Activated CD4-positive, alpha-beta T cell treated with anti-CD3 and anti-CD28 coated beads for 36 hours (primary cell): ENCODE results near the gene HSD17B14. TPM values are rescaled to one million over a fixed set of nuclear protein-coding genes. Genes with fewer than 3 reads are reported as not detected.

Experiments
- ATAC-seq: fragments of 200-7000 bp; cut with Tn5 transposase; one replicate; pipeline ENCODE4 v1.10.0; 2021; ENCODE audit warnings: mild to moderate bottlenecking, moderate library complexity
- CTCF ChIA-PET: fragments of 350-600 bp; sonication (Branson Sonifier 250); formaldehyde crosslinking; loops from one replicate; lab custom pipeline; 2021; ENCODE audit warnings: antibody characterized with exemption; lab: Charles Lee
- POLR2A ChIA-PET: fragments of 350-600 bp; sonication (Branson Sonifier 250); formaldehyde crosslinking; loops from one replicate; lab custom pipeline; 2021; ENCODE audit warnings: antibody characterized with exemption, inconsistent platforms; lab: Charles Lee
- DNase-seq: peaks from one replicate; pipeline ENCODE4 v3.0.0-alpha.2; 2020
- H3K27ac Mint-ChIP-seq: one replicate; pipeline ENCODE4 v1.8.0; 2021; ENCODE audit warnings: mixed read lengths
- H3K27me3 Mint-ChIP-seq: one replicate; pipeline ENCODE4 v1.8.0; 2021; ENCODE audit warnings: mixed read lengths
- H3K36me3 Mint-ChIP-seq: one replicate; pipeline ENCODE4 v1.8.0; 2021; ENCODE audit warnings: low read depth, mixed read lengths
- H3K4me1 Mint-ChIP-seq: one replicate; pipeline ENCODE4 v1.8.0; 2021; ENCODE audit warnings: mixed read lengths
- H3K4me3 Mint-ChIP-seq: one replicate; pipeline ENCODE4 v1.8.0; 2021; ENCODE audit warnings: mild to moderate bottlenecking, moderate library complexity, mixed read lengths
- H3K9me3 Mint-ChIP-seq: one replicate; pipeline ENCODE4 v1.8.0; 2021; ENCODE audit warnings: low read depth, mixed read lengths
- intact Hi-C, 2 experiments: fragments of 100-400 bp; cut with DNase I in 1 of 2; cut with micrococcal nuclease in 1 of 2; formaldehyde crosslinking; loops; one replicate each; pipeline versions ENCODE4 v1.14.2 to v1.15.1; 2022 to 2024; cut with DNase I, micrococcal nuclease
- total RNA-seq, 2 experiments: library from RNA; stranded (reverse); gene quantifications; one replicate each; pipeline ENCODE4 v1.2.3, GENCODE V29; 2021

Gene HSD17B14
- total RNA-seq, 2 experiments from 2014 or later, result 0.21 to 0.83 TPM

- Mint-ChIP-seq H3K27me3 (no peaks in the 10 kb centered on the region), H3K9me3 (no peaks in the 10 kb centered on the region), H3K4me1 (peaks cover 7% of the 10 kb centered on the region), H3K4me3 (no peak overlapping the region), H3K36me3 (peaks cover 1% of the 10 kb centered on the region), H3K27ac (no peak overlapping the region)
- CTCF ChIA-PET, result interaction anchor here (0.6 kb wide), 2 partner anchors 22 to 648 kb away, joined by 3 to 4 read pairs; no protein-coding TSS in a partner anchor
- ATAC-seq (no peak), DNase-seq (no peak)
- POLR2A ChIA-PET, result interaction anchor here (0.6 kb wide), 1 partner anchor 85 kb away, joined by 4 read pairs; no protein-coding TSS in a partner anchor
- intact Hi-C loops, result no loop called here
Observed at GRCh38 chr19:48867123-48867745, 30.9 kb upstream of the HSD17B14 start.

- DNase-seq, result no peak
- intact Hi-C loops, result no loop called here
- Mint-ChIP-seq H3K27me3 (no peaks in the 10 kb centered on the region), H3K4me3 (no peak overlapping the region), H3K9me3 (no peaks in the 10 kb centered on the region), H3K27ac (no peak overlapping the region), H3K4me1 (peaks cover 4% of the 10 kb centered on the region), H3K36me3 (no peaks in the 10 kb centered on the region)
- ChIA-PET CTCF (interaction anchor here (0.6 to 0.8 kb wide), 3 partner anchors 22 to 648 kb away, joined by 3 to 4 read pairs (median 3); no protein-coding TSS in a partner anchor), POLR2A (interaction anchor here (0.6 kb wide), 1 partner anchor 86 kb away, joined by 4 read pairs; no protein-coding TSS in a partner anchor)
- no peak for ATAC-seq
Observed at GRCh38 chr19:48866692-48867091, 30.4 kb upstream of the HSD17B14 start.

DNA sequence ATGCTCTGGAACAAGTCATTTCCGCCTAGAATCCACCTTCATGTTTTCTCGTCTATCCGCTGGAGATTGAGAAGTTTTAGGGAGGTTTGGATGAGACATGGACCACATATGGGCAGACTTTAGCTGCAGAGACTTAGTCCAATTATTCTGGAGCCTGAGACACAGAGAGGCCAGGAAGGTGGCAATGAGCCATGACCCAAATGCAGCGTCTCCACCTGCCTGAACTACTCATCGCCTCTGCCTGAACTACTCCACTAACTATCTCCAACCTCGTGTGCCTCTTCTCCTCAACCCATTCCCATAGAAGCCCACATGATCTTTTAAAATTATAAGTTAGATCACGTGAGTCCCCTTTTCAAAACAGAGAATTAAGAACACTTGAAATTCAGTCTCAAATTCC lies 26.5 kb upstream of the HSD17B14 start:
- Mint-ChIP-seq H3K36me3 (no peaks in the 10 kb centered on the region), H3K27me3 (no peaks in the 10 kb centered on the region), H3K9me3 (no peaks in the 10 kb centered on the region), H3K27ac (no peak overlapping the region), H3K4me1 (peaks cover 7% of the 10 kb centered on the region), H3K4me3 (no peak overlapping the region)
- ChIA-PET POLR2A (interaction anchor here (0.6 to 0.7 kb wide), 2 partner anchors 158 to 1033 kb away, joined by 3 to 4 read pairs; no protein-coding TSS in a partner anchor), CTCF (no interaction called here)
- intact Hi-C loops, result no loop called here
- ATAC-seq (no peak), DNase-seq (no peak)

GRCh38 chr19:48861313-48861712 lies 25.0 kb upstream of the HSD17B14 start:
- no peak for ATAC-seq
- POLR2A ChIA-PET, result interaction anchor here (0.9 to 1.1 kb wide), 2 partner anchors 11 to 72 kb away, joined by 3 read pairs; partner anchors contain the start of gene PPP1R15A
- intact Hi-C loops, result no loop called here
- no peak for DNase-seq
- CTCF ChIA-PET, result interaction anchor here (0.9 kb wide), 2 partner anchors 11 to 13 kb away, joined by 3 read pairs; no protein-coding TSS in a partner anchor
- Mint-ChIP-seq H3K9me3 (no peaks in the 10 kb centered on the region), H3K27ac (no peak overlapping the region), H3K27me3 (no peaks in the 10 kb centered on the region), H3K4me1 (peaks cover 7% of the 10 kb centered on the region), H3K36me3 (no peaks in the 10 kb centered on the region), H3K4me3 (no peak overlapping the region)

- Mint-ChIP-seq H3K27ac (no peak overlapping the region), H3K36me3 (no peaks in the 10 kb centered on the region), H3K4me3 (peak overlapping the region; percentile 94), H3K9me3 (no peaks in the 10 kb centered on the region), H3K27me3 (no peaks in the 10 kb centered on the region), H3K4me1 (peaks cover 7% of the 10 kb centered on the region)
- DNase-seq, result peak; percentile 58
- CTCF ChIA-PET, result interaction anchor here (0.7 kb wide), 1 partner anchor 225 kb away, joined by 3 read pairs; no protein-coding TSS in a partner anchor
- peak; percentile 28 for ATAC-seq
- POLR2A ChIA-PET, result no interaction called here
- intact Hi-C loops, result loop anchor here (1.0 to 2.0 kb wide), 6 partner anchors 12 to 133 kb away; partner anchors contain the start of genes NUCB1 (in 2 of the 2), PPP1R15A (in 2 of the 2), BCAT2 (in 1 of the 2) and FTL (in 1 of the 2)
Observed at GRCh38 chr19:48859711-48860572, 23.7 kb upstream of the HSD17B14 start.

GRCh38 chr19:48858984-48859710 lies 22.9 kb upstream of the HSD17B14 start:
- no peaks in the 10 kb centered on the region for H3K27me3 Mint-ChIP-seq
- ChIA-PET CTCF (interaction anchor here (0.7 to 1.5 kb wide), 2 partner anchors 18 to 225 kb away, joined by 3 to 6 read pairs; no protein-coding TSS in a partner anchor), POLR2A (interaction anchor here (1.0 to 1.2 kb wide), 2 partner anchors 13 to 15 kb away, joined by 3 to 4 read pairs; partner anchors contain the start of gene PPP1R15A)
- DNase-seq (peak; percentile 92), ATAC-seq (peak; percentile 92)
- H3K9me3 Mint-ChIP-seq, result no peaks in the 10 kb centered on the region
- no peaks in the 10 kb centered on the region for H3K36me3 Mint-ChIP-seq
- intact Hi-C loops, result loop anchor here (1.0 to 2.0 kb wide), 8 partner anchors 13 to 134 kb away; partner anchors contain the start of genes NUCB1 (in 2 of the 2), PPP1R15A (in 2 of the 2), BAX (in 1 of the 2) and BCAT2 (in 1 of the 2)
- H3K27ac Mint-ChIP-seq, result peak overlapping the region; percentile 93
- H3K4me1 Mint-ChIP-seq, result peaks cover 7% of the 10 kb centered on the region
- peak overlapping the region; percentile 94 for H3K4me3 Mint-ChIP-seq

DNA sequence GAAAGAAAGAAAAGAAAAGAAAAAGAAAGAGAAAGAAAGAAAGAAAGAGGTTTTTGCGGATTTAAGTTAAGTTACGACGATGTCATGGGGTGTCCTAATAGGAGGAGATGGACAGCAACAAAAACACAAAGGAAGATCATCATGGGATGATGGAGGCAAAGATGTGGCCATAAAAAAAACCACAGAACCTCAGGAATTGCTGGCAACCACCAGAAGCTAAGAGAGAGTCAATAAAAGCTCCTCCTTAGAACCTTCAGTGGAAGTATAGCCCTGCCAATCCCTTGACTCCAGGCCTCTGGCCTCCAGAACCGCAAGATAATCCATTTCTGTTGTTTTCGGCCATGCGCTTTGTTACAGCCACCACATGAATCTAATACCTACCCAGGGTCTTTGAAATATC lies 20.6 kb upstream of the HSD17B14 start:
- DNase-seq (no peak), ATAC-seq (no peak)
- Mint-ChIP-seq H3K9me3 (no peaks in the 10 kb centered on the region), H3K36me3 (no peaks in the 10 kb centered on the region), H3K4me1 (peaks cover 7% of the 10 kb centered on the region), H3K27me3 (no peaks in the 10 kb centered on the region), H3K27ac (no peak overlapping the region), H3K4me3 (no peak overlapping the region)
- CTCF ChIA-PET, result no interaction called here
- intact Hi-C loops, result no loop called here
- POLR2A ChIA-PET, result no interaction called here

GRCh38 chr19:48854103-48854502 lies 17.8 kb upstream of the HSD17B14 start:
- no peaks in the 10 kb centered on the region for H3K27me3 Mint-ChIP-seq
- no peaks in the 10 kb centered on the region for H3K36me3 Mint-ChIP-seq
- POLR2A ChIA-PET, result no interaction called here
- ATAC-seq (no peak), DNase-seq (no peak)
- intact Hi-C loops, result no loop called here
- no peak overlapping the region for H3K27ac Mint-ChIP-seq
- CTCF ChIA-PET, result interaction anchor here (1.1 to 2.4 kb wide), 2 partner anchors 10 to 59 kb away, joined by 6 to 8 read pairs; no protein-coding TSS in a partner anchor
- no peaks in the 10 kb centered on the region for H3K9me3 Mint-ChIP-seq
- peaks cover under 1% of the 10 kb centered on the region for H3K4me1 Mint-ChIP-seq
- H3K4me3 Mint-ChIP-seq, result no peak overlapping the region

- intact Hi-C loops, result no loop called here
- Mint-ChIP-seq H3K4me3 (no peak overlapping the region), H3K36me3 (no peaks in the 10 kb centered on the region), H3K27me3 (no peaks in the 10 kb centered on the region), H3K4me1 (no peaks in the 10 kb centered on the region), H3K9me3 (no peaks in the 10 kb centered on the region), H3K27ac (no peak overlapping the region)
- ATAC-seq (no peak), DNase-seq (no peak)
- ChIA-PET CTCF (interaction anchor here (0.6 to 2.4 kb wide), 3 partner anchors 9 to 94 kb away, joined by 3 to 9 read pairs (median 8); no protein-coding TSS in a partner anchor), POLR2A (no interaction called here)
Observed at GRCh38 chr19:48853483-48853882, 17.2 kb upstream of the HSD17B14 start.

GRCh38 chr19:48852292-48852691 lies 16.0 kb upstream of the HSD17B14 start:
- Mint-ChIP-seq H3K27me3 (no peaks in the 10 kb centered on the region), H3K36me3 (no peaks in the 10 kb centered on the region), H3K27ac (no peak overlapping the region), H3K4me3 (no peak overlapping the region), H3K4me1 (no peaks in the 10 kb centered on the region), H3K9me3 (no peaks in the 10 kb centered on the region)
- ATAC-seq, result no peak
- intact Hi-C loops, result no loop called here
- CTCF ChIA-PET, result interaction anchor here (1.2 to 2.4 kb wide), 4 partner anchors 8 to 65 kb away, joined by 3 to 9 read pairs (median 6); partner anchors contain the start of gene HSD17B14
- POLR2A ChIA-PET, result no interaction called here
- no peak for DNase-seq
